Measurements from ENCODE around the gene NEURL1.

The NEURL1 gene

GRCh38 chr10:103633846-103634245 is 140.3 kb downstream of the NEURL1 start:
- no peak overlapping the region for H3K4me3 ChIP-seq (ENCODE audit: low read depth, low read length)
- no peak for DNase-seq (ENCODE audit: low read depth)
- TF ChIP-seq CTCF (IDR thresholded peaks at IDR 0.05; ENCODE audit: insufficient read depth, low read depth, low read length, missing control alignments), result no peak

- TF ChIP-seq CTCF (IDR thresholded peaks at IDR 0.05; ENCODE audit: insufficient read depth, low read depth, low read length, missing control alignments), result no peak
- no peak for DNase-seq (ENCODE audit: low read depth)
- no peak overlapping the region for H3K4me3 ChIP-seq (ENCODE audit: low read depth, low read length)
Observed at GRCh38 chr10:103635580-103635979, 142.1 kb downstream of the NEURL1 start.

- H3K4me3 ChIP-seq (ENCODE audit: low read depth, low read length), result no peak overlapping the region
- DNase-seq (ENCODE audit: low read depth), result no peak
- no peak for TF ChIP-seq CTCF (IDR thresholded peaks at IDR 0.05; ENCODE audit: insufficient read depth, low read depth, low read length, missing control alignments)
Observed at GRCh38 chr10:103636492-103636891, 143.0 kb downstream of the NEURL1 start.

- H3K4me3 ChIP-seq (ENCODE audit: low read depth, low read length), result no peak overlapping the region
- TF ChIP-seq CTCF (IDR thresholded peaks at IDR 0.05; ENCODE audit: insufficient read depth, low read depth, low read length, missing control alignments), result no peak
- no peak for DNase-seq (ENCODE audit: low read depth)
Observed at GRCh38 chr10:103637011-103637410, 143.5 kb downstream of the NEURL1 start.

- DNase-seq (ENCODE audit: low read depth), result no peak
- no peak for TF ChIP-seq CTCF (IDR thresholded peaks at IDR 0.05; ENCODE audit: insufficient read depth, low read depth, low read length, missing control alignments)
- no peak overlapping the region for H3K4me3 ChIP-seq (ENCODE audit: low read depth, low read length)
Observed at GRCh38 chr10:103637927-103638557, 144.5 kb downstream of the NEURL1 start.

- DNase-seq (ENCODE audit: low read depth), result no peak
- no peak overlapping the region for H3K4me3 ChIP-seq (ENCODE audit: low read depth, low read length)
- TF ChIP-seq CTCF (IDR thresholded peaks at IDR 0.05; ENCODE audit: insufficient read depth, low read depth, low read length, missing control alignments), result no peak
Observed at GRCh38 chr10:103638948-103639347, 145.4 kb downstream of the NEURL1 start.
